Esophagus muscularis mucosa (tissue), 4 donors: Measurements from ENCODE around the gene TPK1.

Source experiments
- EP300 ChIP-seq: sonication (generic); formaldehyde crosslinking; IDR thresholded peaks from one replicate; pipeline ENCODE4 v1.6.1; 2017; ENCODE audit warnings: antibody characterized with exemption
- POLR2AphosphoS5 ChIP-seq, 2 donors: sonication (generic); formaldehyde crosslinking; IDR thresholded peaks; one replicate each; pipeline ENCODE4 v1.6.1; 2017; ENCODE audit warnings: antibody characterized with exemption in 2 of 2
- TF ChIP-seq, protein P1 (sequence below), 3 experiments: fragments of 200-600 bp in 2 of 3; fragments of 450-650 bp in 1 of 3; sonication (generic) in 2 of 3; IDR thresholded peaks; one replicate each; pipeline ENCODE4 v1.5.1; 2017 to 2019; ENCODE audit warnings: antibody characterized with exemption in 3 of 3, mild to moderate bottlenecking in 2 of 3, moderate library complexity in 1 of 3

DNA sequence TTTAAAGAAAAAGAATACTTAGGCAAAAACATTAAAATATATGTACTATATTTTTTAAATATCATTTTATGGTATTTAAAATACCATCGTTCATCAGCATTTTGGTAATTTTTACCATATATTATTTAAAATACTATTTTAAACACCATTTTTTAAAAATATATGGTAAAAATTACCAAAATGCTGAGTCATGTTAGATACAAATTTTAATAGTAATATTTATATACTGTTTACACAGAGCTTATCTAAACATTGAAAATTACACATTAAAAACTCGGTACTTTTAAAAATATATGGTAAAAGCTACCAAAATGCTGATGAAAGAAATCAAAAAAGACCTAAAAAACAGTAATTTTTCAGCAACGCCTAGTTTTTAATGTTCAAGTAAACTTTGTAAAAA is 105.6 kb downstream of the TPK1 start:
- TF ChIP-seq, protein P1, sequence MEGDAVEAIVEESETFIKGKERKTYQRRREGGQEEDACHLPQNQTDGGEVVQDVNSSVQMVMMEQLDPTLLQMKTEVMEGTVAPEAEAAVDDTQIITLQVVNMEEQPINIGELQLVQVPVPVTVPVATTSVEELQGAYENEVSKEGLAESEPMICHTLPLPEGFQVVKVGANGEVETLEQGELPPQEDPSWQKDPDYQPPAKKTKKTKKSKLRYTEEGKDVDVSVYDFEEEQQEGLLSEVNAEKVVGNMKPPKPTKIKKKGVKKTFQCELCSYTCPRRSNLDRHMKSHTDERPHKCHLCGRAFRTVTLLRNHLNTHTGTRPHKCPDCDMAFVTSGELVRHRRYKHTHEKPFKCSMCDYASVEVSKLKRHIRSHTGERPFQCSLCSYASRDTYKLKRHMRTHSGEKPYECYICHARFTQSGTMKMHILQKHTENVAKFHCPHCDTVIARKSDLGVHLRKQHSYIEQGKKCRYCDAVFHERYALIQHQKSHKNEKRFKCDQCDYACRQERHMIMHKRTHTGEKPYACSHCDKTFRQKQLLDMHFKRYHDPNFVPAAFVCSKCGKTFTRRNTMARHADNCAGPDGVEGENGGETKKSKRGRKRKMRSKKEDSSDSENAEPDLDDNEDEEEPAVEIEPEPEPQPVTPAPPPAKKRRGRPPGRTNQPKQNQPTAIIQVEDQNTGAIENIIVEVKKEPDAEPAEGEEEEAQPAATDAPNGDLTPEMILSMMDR (IDR thresholded peaks at IDR 0.05) = no peak
- TF ChIP-seq POLR2AphosphoS5 (IDR thresholded peaks at IDR 0.05) (no peak), EP300 (no peak)
